Testis (tissue), 2 donors: Measurements from ENCODE around the gene MYO15A.

Source experiments
- CTCF ChIP-seq, 3 experiments: fragments of 450-650 bp in 2 of 3; fragments of 200-600 bp in 1 of 3; sonication (generic) in 1 of 3; IDR thresholded peaks; one replicate each; pipeline ENCODE4 v1.5.1; 2016 to 2019; ENCODE audit warnings: antibody characterized with exemption in 3 of 3, mild to moderate bottlenecking in 2 of 3, moderate library complexity in 1 of 3
- POLR2A ChIP-seq: fragments of 450-650 bp; IDR thresholded peaks from one replicate; pipeline ENCODE4 v1.6.1; 2017; ENCODE audit warnings: antibody characterized with exemption, mild to moderate bottlenecking, moderate library complexity

GRCh38 chr17:18069101-18069500, 39.5 kb upstream of the MYO15A start:
- no peak for TF ChIP-seq CTCF (IDR thresholded peaks at IDR 0.05)
- no peak for TF ChIP-seq POLR2A
